NB4 (cell line): Measurements from ENCODE around the gene INSC.
A peak's percentile ranks its signal among the peaks of the same experiment; 100 is the strongest.

Experiments used
- DNase-seq: peaks from one replicate; pipeline ENCODE4 v3.0.0; 2010; ENCODE audit warnings: low read depth
- H3K4me3 ChIP-seq: one replicate; pipeline ENCODE4 v1.5.1; 2011; ENCODE audit warnings: mild to moderate bottlenecking, low read depth, low read length, moderate library complexity
- MYC ChIP-seq: IDR thresholded peaks from 2 replicates; pipeline ENCODE4 v1.6.1; 2011; ENCODE audit warnings: low read depth, low read length
- POLR2A ChIP-seq: IDR thresholded peaks from 2 replicates; pipeline ENCODE4 v1.6.1; 2011; ENCODE audit warnings: mild to moderate bottlenecking; ENCODE audit not compliant: insufficient read length; ENCODE audit errors: extremely low read depth
- TF ChIP-seq, protein P1 (sequence below): IDR thresholded peaks from 2 replicates; pipeline ENCODE4 v1.6.1; 2011; ENCODE audit warnings: low read depth, low read length
- TF ChIP-seq, protein P2 (sequence below): IDR thresholded peaks from one replicate; pipeline ENCODE4 v1.5.1; 2012; ENCODE audit warnings: low read depth, low read length

Gene INSC

DNA sequence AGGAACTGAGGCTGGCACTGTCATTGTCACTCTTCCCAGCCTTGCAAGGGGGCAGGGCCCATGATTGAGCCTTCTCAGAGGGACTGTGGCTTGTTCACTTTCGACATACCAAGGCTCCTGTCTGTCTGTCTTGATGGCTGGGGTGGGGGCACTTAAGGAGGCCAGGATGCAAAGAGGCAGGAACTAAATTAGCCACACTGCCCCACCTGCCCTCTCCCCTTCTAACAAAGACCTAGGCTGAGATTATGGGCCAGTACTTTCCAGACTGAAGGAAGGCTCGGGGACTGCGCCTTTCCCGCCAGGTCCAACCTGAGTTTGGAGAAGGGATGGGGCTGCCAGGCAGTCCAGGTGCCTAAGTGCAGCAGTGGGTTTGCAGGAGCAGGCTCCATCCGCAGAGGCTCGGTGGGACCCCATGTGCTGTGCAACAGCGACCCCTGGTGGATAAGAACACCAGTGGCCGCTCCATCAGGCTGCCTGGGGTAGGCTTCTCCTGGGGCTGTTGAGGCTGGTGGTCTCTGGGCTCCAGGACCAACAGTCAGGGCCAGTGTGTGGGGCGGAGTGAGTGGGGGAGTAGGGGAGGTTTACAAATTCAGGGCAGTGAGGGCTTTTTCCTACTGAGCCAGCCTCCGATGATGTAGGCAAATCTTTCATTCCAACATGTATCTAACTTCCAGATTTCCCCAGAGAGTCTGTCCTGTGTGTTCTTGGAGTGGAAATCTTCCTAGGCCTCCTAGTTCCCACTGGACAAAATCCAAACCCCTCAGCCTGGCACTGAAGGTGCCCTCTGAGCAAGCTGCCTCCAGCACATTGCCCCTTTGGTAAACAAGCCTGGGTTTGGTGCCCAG lies 93.9 kb downstream of the INSC start:
- DNase-seq: peak; percentile 68
- TF ChIP-seq POLR2A: no peak
- TF ChIP-seq MYC: no peak
- TF ChIP-seq, protein P1, sequence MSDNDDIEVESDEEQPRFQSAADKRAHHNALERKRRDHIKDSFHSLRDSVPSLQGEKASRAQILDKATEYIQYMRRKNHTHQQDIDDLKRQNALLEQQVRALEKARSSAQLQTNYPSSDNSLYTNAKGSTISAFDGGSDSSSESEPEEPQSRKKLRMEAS: peak; percentile 59; the same call in 1 of the 2 replicates
- TF ChIP-seq, protein P2, sequence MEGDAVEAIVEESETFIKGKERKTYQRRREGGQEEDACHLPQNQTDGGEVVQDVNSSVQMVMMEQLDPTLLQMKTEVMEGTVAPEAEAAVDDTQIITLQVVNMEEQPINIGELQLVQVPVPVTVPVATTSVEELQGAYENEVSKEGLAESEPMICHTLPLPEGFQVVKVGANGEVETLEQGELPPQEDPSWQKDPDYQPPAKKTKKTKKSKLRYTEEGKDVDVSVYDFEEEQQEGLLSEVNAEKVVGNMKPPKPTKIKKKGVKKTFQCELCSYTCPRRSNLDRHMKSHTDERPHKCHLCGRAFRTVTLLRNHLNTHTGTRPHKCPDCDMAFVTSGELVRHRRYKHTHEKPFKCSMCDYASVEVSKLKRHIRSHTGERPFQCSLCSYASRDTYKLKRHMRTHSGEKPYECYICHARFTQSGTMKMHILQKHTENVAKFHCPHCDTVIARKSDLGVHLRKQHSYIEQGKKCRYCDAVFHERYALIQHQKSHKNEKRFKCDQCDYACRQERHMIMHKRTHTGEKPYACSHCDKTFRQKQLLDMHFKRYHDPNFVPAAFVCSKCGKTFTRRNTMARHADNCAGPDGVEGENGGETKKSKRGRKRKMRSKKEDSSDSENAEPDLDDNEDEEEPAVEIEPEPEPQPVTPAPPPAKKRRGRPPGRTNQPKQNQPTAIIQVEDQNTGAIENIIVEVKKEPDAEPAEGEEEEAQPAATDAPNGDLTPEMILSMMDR: peak; percentile 75
- no peak overlapping the region for H3K4me3 ChIP-seq

DNA sequence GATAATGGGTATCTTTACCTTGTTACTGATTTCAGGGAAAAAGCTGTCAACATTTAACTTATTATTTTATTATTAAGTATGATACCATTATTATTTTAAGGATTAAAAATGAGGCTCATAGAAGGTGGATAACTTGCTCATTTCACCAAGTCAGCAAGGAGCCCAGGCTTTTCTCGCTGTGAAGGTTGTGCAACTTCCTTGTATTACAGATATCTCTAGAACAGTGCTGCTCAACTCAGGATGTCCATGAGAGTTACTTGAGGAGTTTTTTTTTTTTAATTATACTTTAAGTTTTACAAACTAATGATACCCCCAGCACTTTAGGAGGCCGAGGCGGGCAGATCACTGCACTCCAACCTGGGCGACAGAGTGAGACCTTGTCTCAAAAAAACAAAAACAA lies 98.2 kb downstream of the INSC start:
- TF ChIP-seq, protein P2: no peak
- no peak overlapping the region for H3K4me3 ChIP-seq
- peak; percentile 32 for DNase-seq

DNA sequence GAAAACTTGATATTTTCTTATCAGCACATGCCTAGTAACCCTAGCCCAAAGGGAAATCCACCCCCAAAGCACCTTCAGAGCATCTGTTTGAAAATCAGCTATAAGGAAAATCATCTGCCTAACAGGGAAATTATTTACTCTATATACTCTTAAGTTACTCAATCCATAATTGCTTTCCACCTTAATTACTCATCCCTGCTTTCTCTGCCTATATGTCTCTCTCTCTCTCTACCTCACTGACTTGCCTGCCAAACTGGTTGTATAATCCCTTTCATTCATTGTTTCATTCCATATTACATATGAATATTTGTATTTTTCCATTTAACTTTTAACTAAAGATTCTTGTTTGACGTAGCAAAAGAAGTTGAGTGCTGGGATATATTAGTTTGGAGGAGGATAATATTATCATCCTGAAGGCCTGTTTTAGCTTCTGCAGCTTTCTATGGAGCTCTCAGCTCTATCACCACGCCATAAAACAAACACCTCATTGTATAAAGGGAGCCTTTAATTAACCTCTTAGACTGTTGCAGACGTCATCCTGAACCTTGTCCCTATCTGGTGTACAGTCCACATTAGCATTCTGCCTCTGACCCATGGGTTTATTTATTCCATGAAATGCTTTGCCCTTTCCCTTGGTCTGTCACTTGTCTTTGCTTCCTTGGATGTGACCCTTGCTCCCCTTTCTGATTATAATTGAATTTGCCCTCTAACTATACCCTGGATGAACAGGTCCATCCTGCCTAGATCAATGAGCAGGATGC lies 98.9 kb downstream of the INSC start:
- no peak for DNase-seq
- H3K4me3 ChIP-seq: no peak overlapping the region
- TF ChIP-seq POLR2A (no peak), MYC (no peak)
- TF ChIP-seq, protein P1: no peak
- TF ChIP-seq, protein P2: no peak

DNA sequence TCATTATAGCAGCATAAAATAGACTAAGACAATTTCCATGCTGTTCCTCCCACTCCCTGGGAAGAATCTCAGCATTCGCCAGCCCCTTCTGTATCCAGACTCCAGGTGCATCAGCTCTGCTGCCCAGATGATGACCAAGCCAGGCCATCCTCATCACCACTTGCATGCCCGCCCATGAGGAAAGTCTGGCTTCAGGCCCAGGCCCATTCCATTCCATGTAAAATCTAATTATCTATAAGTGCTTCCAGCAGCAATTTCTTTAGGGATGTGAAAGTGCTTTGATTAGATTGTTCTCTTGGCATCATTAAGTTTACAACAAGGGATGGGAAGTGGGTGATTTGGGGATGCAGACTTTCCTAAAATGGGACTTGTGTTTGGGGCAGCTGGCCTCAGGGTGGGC lies 100.3 kb downstream of the INSC start:
- DNase-seq: no peak

DNA sequence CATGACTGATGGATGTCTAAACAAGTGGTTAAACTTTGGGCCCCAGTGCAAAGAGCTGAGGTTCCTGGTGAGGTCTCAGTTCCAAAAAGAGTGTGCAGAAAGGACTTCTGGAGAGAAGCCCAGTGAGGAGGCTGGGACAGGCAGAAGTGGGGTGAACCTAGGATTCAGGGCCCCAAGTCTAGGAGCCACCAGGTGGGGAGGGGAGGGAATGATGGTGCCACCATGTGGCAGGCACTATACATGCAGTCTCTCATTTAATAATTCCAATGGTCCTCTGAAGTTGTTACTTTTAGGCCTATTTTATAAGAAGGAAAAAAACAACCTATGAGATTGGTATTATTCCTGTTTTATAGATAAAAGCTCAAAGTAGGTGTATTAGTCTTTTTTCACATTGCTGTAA lies 102.0 kb downstream of the INSC start:
- TF ChIP-seq, protein P2: peak; percentile 44
- TF ChIP-seq, protein P1: no peak
- no peak for TF ChIP-seq MYC
- DNase-seq: peak; percentile 2
- H3K4me3 ChIP-seq: no peak overlapping the region

More for the DNA sequence above, 100.3 kb downstream of the INSC start:
- TF ChIP-seq POLR2A: no peak
- TF ChIP-seq, protein P2: no peak
- TF ChIP-seq, protein P1: no peak
- TF ChIP-seq MYC: no peak
- H3K4me3 ChIP-seq: no peak overlapping the region

DNA sequence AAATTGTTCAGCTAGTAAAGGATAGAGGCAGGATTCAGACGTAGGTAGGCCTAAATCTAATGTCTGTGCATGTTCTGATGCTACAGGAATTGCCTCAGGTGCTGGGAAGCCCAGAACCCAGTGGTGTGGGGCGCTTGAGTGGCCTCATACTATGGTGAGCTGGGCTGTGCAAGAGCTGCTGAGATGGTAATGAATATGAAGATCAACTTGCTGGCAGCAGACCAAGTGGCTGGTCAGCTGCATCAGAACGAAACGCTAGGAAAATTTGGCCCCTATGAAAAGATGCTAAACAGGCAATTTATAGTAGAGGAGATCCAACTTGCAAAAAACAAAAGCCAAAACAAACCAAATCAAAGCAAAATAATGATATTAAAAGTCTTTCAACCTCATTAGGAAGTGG lies 102.7 kb downstream of the INSC start:
- no peak for DNase-seq
- TF ChIP-seq, protein P2: no peak
- TF ChIP-seq POLR2A (no peak), MYC (no peak)
- TF ChIP-seq, protein P1: no peak
- H3K4me3 ChIP-seq: no peak overlapping the region
